AG10803 (cell line): ENCODE results near the gene NCAPH2.

ENCODE experiments used
- DNase-seq: peaks from one replicate; pipeline ENCODE4 v3.0.0; 2010; ENCODE audit warnings: low read depth
- H3K4me3 ChIP-seq: 2 replicates; pipeline ENCODE4 v1.5.1; 2011; ENCODE audit warnings: mild to moderate bottlenecking, low read length, control low read depth
- TF ChIP-seq, protein P1 (sequence below): conservative IDR thresholded peaks from 2 replicates; pipeline ENCODE4 v1.5.1; 2011; ENCODE audit warnings: mild to moderate bottlenecking, low read length, control low read depth, inconsistent platforms

The NCAPH2 gene

GRCh38 chr22:50504369-50505211 is 3.4 kb upstream of the NCAPH2 start:
- no peak for DNase-seq
- TF ChIP-seq, protein P1, sequence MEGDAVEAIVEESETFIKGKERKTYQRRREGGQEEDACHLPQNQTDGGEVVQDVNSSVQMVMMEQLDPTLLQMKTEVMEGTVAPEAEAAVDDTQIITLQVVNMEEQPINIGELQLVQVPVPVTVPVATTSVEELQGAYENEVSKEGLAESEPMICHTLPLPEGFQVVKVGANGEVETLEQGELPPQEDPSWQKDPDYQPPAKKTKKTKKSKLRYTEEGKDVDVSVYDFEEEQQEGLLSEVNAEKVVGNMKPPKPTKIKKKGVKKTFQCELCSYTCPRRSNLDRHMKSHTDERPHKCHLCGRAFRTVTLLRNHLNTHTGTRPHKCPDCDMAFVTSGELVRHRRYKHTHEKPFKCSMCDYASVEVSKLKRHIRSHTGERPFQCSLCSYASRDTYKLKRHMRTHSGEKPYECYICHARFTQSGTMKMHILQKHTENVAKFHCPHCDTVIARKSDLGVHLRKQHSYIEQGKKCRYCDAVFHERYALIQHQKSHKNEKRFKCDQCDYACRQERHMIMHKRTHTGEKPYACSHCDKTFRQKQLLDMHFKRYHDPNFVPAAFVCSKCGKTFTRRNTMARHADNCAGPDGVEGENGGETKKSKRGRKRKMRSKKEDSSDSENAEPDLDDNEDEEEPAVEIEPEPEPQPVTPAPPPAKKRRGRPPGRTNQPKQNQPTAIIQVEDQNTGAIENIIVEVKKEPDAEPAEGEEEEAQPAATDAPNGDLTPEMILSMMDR: no peak
- H3K4me3 ChIP-seq: no peak overlapping the region

GRCh38 chr22:50505276-50505775 is 2.7 kb upstream of the NCAPH2 start:
- no peak overlapping the region for H3K4me3 ChIP-seq
- DNase-seq: no peak
- TF ChIP-seq, protein P1: no peak

DNA sequence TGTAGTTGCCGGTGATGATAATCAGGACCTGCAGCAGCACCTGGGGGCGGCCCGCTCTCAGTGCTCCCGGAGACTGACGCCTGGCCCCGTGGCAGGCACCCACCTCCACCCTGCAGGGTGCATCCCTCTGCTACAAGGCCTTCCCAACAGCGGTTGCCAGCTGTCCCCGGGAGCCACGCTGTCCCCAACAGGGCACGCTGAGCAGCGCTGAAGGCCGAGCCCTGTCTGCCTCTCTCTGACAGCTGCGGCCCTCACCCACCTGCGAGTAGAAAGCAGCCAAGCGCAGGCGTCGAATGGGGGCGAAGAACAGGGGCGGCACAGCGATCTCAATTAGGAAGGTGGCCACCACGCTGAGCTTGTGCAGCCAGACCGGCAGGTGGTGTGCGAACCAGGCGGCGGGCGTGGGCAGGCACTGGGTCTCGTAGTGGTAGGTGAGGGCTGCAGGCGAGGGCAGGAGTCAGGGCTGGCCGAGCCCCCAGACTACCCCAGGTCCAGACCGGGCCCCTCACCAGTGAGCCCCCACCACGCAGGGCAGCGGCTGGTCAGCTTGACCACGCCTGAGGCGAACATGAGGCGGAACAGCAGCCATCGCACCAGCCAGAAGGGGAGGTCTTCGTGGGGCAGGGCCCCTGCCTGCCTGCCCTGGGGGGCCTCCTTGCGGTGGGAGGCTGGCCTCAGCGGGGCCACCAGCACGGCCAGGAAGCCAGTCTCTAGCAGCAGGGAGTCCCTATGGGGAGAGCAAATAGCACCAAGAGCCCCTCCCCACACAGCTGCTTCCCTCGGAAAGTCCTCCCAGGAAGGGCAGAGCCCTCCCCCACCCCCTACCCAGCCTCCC is 2.0 kb upstream of the NCAPH2 start:
- peak overlapping the region; percentile 97 for H3K4me3 ChIP-seq
- TF ChIP-seq, protein P1: no peak
- no peak for DNase-seq

- H3K4me3 ChIP-seq: peak overlapping the region; percentile 97
- TF ChIP-seq, protein P1: no peak
- no peak for DNase-seq
These were observed 1.2 kb upstream of the NCAPH2 start for GRCh38 chr22:50506611-50507420.

- H3K4me3 ChIP-seq: peak within 1 kb of the TSS; percentile 97
- TF ChIP-seq, protein P1: no peak
- DNase-seq: no peak
These were observed 518 bp upstream of the NCAPH2 start, which contains the start of gene LMF2 for GRCh38 chr22:50507421-50507990. Gene LMF2, minus strand, starts transcription at chr22:50507702. Its CDS starts 27 bp downstream, at chr22:50507675.

DNA sequence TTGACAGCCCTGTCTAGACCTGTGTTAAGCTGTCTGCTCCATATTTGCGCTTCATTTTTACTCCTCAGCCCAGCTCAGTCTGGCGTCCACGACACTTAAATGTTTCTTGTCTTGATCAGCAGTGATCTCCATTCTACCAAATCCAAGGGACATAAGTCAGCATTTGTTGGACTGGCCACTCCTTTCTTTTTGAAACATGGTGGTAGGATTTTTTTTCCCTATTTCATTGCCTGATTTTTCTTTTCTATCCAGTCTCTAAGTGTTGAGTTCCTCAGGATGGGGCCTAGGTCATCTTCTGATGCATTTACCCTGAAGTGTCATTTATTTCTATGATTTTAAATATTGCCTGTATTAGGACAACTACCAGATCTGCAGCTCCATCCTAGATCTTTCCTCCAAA is 873 bp downstream of the NCAPH2 start:
- no peak for DNase-seq
- peak overlapping the region; percentile 86 for H3K4me3 ChIP-seq
- TF ChIP-seq, protein P1: no peak
